Pancreas (tissue), 10 donors: Measurements from ENCODE around the gene SLC31A2. TPM values are rescaled to one million over a fixed set of nuclear protein-coding genes. Genes with fewer than 3 reads are reported as not detected.
A peak's percentile ranks its signal among the peaks of the same experiment; 100 is the strongest.
"Not testable (repeated sequence)": the region's sequence is repeated elsewhere in the genome, so short reads cannot be mapped to it uniquely, and the experiment has no call there.

Experiments used
- ATAC-seq, 4 donors: fragments of 200-7000 bp; cut with Tn5 transposase; one replicate each; pipeline versions ENCODE4 v1.8.0 to v1.9.1; 2020; ENCODE audit warnings: mild to moderate bottlenecking in 4 of 4, moderate library complexity in 4 of 4
- DNase-seq, 6 donors: peaks; one replicate each; pipeline ENCODE4 v3.0.0-alpha.2; 2020
- FAIRE-seq: peaks from 2 replicates; lab custom pipeline; 2012; peaks lifted over from hg19 to GRCh38; lab: Jason Lieb, UNC
- H3K27ac ChIP-seq, 4 donors: fragments of 200-600 bp; sonication (generic); 1 replicate in 3 of 4; 2 replicates in 1 of 4; pipeline versions ENCODE4 v1.5.0 to v1.8.0; 2020
- H3K27me3 ChIP-seq, 4 donors: fragments of 200-600 bp; one replicate each; pipeline ENCODE4 v1.8.0; 2021
- H3K36me3 ChIP-seq, 3 donors: fragments of 200-600 bp; sonication (generic) in 1 of 3; one replicate each; pipeline versions ENCODE4 v1.5.0 to v1.8.0; 2020 to 2021
- H3K4me1 ChIP-seq, 3 donors: fragments of 200-600 bp; one replicate each; pipeline ENCODE4 v1.8.0; 2021
- H3K4me3 ChIP-seq, 4 donors: fragments of 200-600 bp; sonication (generic) in 2 of 4; one replicate each; pipeline versions ENCODE4 v1.5.0 to v1.8.0; 2020 to 2021
- H3K9me3 ChIP-seq, 4 donors: fragments of 200-600 bp; one replicate each; pipeline ENCODE4 v1.8.0; 2021
- WGBS, 2 donors: extraction: QIAGEN DNeasy Blood & Tissue Kit; methylation state at CpG; one replicate each; pipeline ENCODE4 v1.1.7; 2013; 5-methylcytosine and 5-hydroxymethylcytosine counted together
- intact Hi-C, 3 donors: fragments of 100-400 bp; cut with DNase I; formaldehyde crosslinking; loops; one replicate each; pipeline versions ENCODE4 v1.11.1 to v1.14.2; 2022
- polyA plus RNA-seq, 2 donors: library from polyadenylated mRNA; stranded (reverse); fragments of 200-250 nt; gene quantifications; one replicate each; pipeline ENCODE4 v1.2.3, GENCODE V29; 2013
- total RNA-seq, 6 donors: library from RNA; stranded (reverse); fragmentation: NEBNext Ultra II Directional in 4 of 6; extraction: Animal tissue kit (Norgen Biotek cat#: 25700) in 4 of 6; gene quantifications; one replicate each; pipeline versions ENCODE4 v1.2.1 to v1.2.4, GENCODE V29; 2021 to 2023
- TF ChIP-seq, protein P1 (sequence below), 4 donors: fragments of 200-600 bp; sonication (generic) in 3 of 4; IDR thresholded peaks; one replicate each; pipeline versions ENCODE4 v1.5.0 to v1.8.0; 2021; ENCODE audit warnings: antibody characterized with exemption in 4 of 4
- donor health status: healthy with polysubstance abuse.
- donor health status: DM: no; HTN: no; CAD: no; lungs with moderate emphysema.
- donor health status: DM: no; HTN: no; CAD: no.
- donor health status: control.
- donor health status: control.
- donor health status: Bipolar disorder and iron deficiency.
- donor health status: DM: yes; HTN: yes; CAD: no.
- donor health status: DM: no; HTN: no; CAD: no.
- donor health status: DM: no; HTN: no; CAD: no.
- donor health status: DM: yes; HTN: yes; CAD: no.

The SLC31A2 gene
- total and polyA plus RNA-seq, 8 donors = 5.3 to 11.9 (median 8.6) TPM

DNA sequence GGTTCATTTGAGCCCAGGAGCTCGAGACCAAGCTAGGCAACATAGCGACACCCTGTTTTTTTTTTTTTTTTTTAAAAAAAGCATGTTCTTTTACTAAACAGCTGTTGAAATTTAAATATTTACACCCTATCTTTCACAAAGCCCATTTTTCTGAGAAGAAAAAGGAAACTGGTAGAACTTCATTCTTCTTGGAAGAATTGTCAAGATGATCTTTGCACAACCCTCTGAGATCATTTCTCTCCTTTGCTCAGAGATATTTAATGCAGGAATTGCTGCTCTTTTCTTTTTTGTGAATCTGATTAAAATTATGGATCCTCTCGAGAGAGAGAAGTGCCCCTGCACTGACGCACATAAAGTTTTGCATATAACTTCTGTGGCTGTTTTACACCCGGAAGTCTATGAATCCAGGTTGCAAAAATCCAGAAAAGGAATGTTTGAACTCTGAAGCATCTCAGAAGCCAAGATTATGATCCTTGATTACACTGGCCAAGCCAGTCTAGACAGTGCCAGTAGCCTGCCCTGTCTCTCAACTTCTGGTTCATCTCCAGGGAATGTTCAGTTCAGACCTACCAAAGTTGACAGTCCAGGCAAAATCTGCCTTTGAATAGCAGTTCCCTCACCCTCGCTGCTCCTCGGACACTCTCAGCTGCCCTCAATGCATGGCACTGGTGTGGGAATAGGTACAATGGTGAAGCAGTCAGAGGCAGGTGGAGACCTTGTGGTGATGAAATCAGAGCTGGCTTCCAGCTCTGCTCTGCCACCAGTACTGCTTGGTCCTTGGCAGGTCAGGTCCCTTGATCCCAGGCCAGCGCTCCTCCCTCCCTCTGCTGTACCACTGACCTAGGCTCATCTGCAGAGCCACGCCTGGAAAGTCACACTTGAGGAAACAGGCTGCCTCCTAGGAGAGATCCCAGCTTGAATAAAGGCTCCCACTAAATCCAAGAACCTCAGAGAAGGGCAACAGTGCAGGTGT is 13.3 kb upstream of the SLC31A2 start:
- DNase-seq (peak in 3 of 6 donors; percentile 49 to 53 (median 51)), FAIRE-seq (no peak), ATAC-seq (peak; percentile 63 to 86 (median 78))
- no peaks in the 10 kb centered on the region for H3K9me3 ChIP-seq
- no peaks in the 10 kb centered on the region for H3K27me3 ChIP-seq
- H3K27ac ChIP-seq = no peak overlapping the region
- TF ChIP-seq, protein P1, sequence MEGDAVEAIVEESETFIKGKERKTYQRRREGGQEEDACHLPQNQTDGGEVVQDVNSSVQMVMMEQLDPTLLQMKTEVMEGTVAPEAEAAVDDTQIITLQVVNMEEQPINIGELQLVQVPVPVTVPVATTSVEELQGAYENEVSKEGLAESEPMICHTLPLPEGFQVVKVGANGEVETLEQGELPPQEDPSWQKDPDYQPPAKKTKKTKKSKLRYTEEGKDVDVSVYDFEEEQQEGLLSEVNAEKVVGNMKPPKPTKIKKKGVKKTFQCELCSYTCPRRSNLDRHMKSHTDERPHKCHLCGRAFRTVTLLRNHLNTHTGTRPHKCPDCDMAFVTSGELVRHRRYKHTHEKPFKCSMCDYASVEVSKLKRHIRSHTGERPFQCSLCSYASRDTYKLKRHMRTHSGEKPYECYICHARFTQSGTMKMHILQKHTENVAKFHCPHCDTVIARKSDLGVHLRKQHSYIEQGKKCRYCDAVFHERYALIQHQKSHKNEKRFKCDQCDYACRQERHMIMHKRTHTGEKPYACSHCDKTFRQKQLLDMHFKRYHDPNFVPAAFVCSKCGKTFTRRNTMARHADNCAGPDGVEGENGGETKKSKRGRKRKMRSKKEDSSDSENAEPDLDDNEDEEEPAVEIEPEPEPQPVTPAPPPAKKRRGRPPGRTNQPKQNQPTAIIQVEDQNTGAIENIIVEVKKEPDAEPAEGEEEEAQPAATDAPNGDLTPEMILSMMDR (IDR thresholded peaks at IDR 0.05) = no peak
- 63% methylated on average over 9 of the region's 9 CpGs for WGBS, 2 donors
- H3K4me1 ChIP-seq = no peaks in the 10 kb centered on the region
- no peaks in the 10 kb centered on the region for H3K36me3 ChIP-seq
- H3K4me3 ChIP-seq = no peak overlapping the region
- intact Hi-C loops = no loop called here

DNA sequence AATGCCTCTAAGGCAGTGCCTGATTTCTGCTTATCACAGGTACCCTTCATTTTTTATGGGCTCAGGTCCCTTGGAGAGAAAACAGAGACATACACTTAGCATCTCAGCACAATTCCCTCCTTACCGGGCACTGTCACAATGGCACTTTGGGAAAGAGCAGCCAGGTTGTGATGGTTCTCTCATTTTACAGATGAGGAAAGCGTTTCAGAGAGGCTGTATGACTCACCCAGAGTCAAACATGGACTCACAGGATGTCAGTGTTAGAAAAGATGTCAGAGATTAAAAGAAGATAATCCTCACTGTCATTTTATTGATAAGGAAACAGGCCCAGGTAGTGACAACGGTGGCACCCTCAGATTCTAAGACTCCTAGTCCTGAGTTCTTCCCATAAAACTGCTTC is 12.0 kb upstream of the SLC31A2 start:
- TF ChIP-seq, protein P1 (IDR thresholded peaks at IDR 0.05) = no peak
- H3K4me1 ChIP-seq = no peaks in the 10 kb centered on the region
- DNase-seq = no peak
- no peaks in the 10 kb centered on the region for H3K9me3 ChIP-seq
- H3K4me3 ChIP-seq = no peak overlapping the region
- H3K27me3 ChIP-seq = no peaks in the 10 kb centered on the region
- no peaks in the 10 kb centered on the region for H3K36me3 ChIP-seq
- H3K27ac ChIP-seq = no peak overlapping the region
- no peak for FAIRE-seq
- ATAC-seq = no peak
- 62% methylated on average over 3 of the region's 3 CpGs for WGBS, 2 donors
- intact Hi-C loops = no loop called here

DNA sequence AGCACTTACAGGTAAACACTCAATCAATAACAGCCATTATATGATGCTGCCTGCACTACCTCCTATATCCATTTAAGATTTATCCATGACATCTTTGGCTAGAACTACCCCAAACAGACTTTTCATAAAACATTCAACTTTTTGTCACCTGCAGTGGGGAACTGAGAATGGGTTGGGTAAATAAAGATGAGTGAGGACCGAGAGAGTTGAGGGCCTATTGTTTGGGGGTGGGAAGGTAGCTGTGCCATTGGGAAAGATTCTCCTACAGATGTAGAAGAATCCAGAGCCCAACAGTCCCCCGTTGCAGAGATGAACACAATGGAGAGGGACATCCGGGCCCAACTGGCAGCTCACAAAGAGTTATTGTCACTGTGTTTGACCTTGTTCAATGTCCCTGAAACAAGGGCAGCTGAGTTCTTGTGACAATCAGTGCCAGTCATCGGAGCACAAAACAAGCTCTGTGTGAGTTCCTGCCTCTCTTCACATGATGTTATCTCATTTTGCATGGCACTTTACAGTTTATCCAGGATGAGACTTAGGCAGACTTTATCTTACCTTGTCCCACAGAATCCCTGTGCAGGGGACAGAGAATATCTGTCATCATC is 11.5 kb upstream of the SLC31A2 start:
- no peak for DNase-seq
- no peaks in the 10 kb centered on the region for H3K4me1 ChIP-seq
- no peaks in the 10 kb centered on the region for H3K36me3 ChIP-seq
- intact Hi-C loops = no loop called here
- no peak overlapping the region for H3K27ac ChIP-seq
- TF ChIP-seq, protein P1 (IDR thresholded peaks at IDR 0.05) = no peak
- 46% methylated on average over 4 of the region's 4 CpGs for WGBS, 2 donors
- no peaks in the 10 kb centered on the region for H3K9me3 ChIP-seq
- no peak for ATAC-seq
- no peaks in the 10 kb centered on the region for H3K27me3 ChIP-seq
- no peak for FAIRE-seq
- H3K4me3 ChIP-seq = no peak overlapping the region

GRCh38 chr9:113139953-113140352 is 10.9 kb upstream of the SLC31A2 start:
- H3K4me1 ChIP-seq = no peaks in the 10 kb centered on the region
- ATAC-seq (no peak), FAIRE-seq (no peak), DNase-seq (no peak)
- peaks cover 0 to 4% (median 0%) of the 10 kb centered on the region in 4 donors for H3K27me3 ChIP-seq
- H3K9me3 ChIP-seq = no peaks in the 10 kb centered on the region
- H3K4me3 ChIP-seq = no peak overlapping the region
- no peaks in the 10 kb centered on the region for H3K36me3 ChIP-seq
- intact Hi-C loops = no loop called here
- WGBS, 2 donors = 56 to 62% methylated on average over 5 of the region's 5 CpGs
- TF ChIP-seq, protein P1 (IDR thresholded peaks at IDR 0.05) = no peak
- H3K27ac ChIP-seq = no peak overlapping the region

GRCh38 chr9:113140896-113141295 is 9.9 kb upstream of the SLC31A2 start:
- 84 to 87% methylated on average over 9 of the region's 9 CpGs for WGBS, 2 donors
- FAIRE-seq, H3K4me3 ChIP-seq, H3K4me1 ChIP-seq, intact Hi-C loops, H3K27ac ChIP-seq, H3K36me3 ChIP-seq, H3K9me3 ChIP-seq, DNase-seq, H3K27me3 ChIP-seq, ATAC-seq: not testable (repeated sequence)
